HG02884 (cell line): ENCODE results near the gene NFKB1.
"Not testable (repeated sequence)": the region's sequence is repeated elsewhere in the genome, so short reads cannot be mapped to it uniquely, and the experiment has no call there.

Experiments
- ATAC-seq: cut with Tn5 transposase; IDR thresholded peaks from one replicate; pipeline ENCODE4 v1.9.1; 2021; ENCODE audit warnings: mild to moderate bottlenecking, moderate library complexity; ENCODE audit not compliant: unreplicated experiment

NFKB1 gene

GRCh38 chr4:102593147-102593546, 92.0 kb downstream of the NFKB1 start:
- no peak for ATAC-seq

- ATAC-seq, result no peak
Measured at GRCh38 chr4:102594000-102594399, 92.8 kb downstream of the NFKB1 start.

- no peak for ATAC-seq
Measured at GRCh38 chr4:102596532-102596931, 95.4 kb downstream of the NFKB1 start.

- peak; percentile 48 for ATAC-seq
Measured at GRCh38 chr4:102598086-102598761, 97.1 kb downstream of the NFKB1 start.

- peak; percentile 52 for ATAC-seq
Measured at GRCh38 chr4:102598762-102599374, 97.7 kb downstream of the NFKB1 start.

- ATAC-seq, result peak; percentile 4
Measured at GRCh38 chr4:102599455-102599854, 98.3 kb downstream of the NFKB1 start.

GRCh38 chr4:102599886-102600285, 98.7 kb downstream of the NFKB1 start:
- ATAC-seq, result no peak

- no peak for ATAC-seq
Measured at GRCh38 chr4:102600689-102601088, 99.5 kb downstream of the NFKB1 start.

GRCh38 chr4:102601586-102602227, 100.5 kb downstream of the NFKB1 start:
- no peak for ATAC-seq

GRCh38 chr4:102604222-102604940, 103.2 kb downstream of the NFKB1 start:
- ATAC-seq, result no peak

GRCh38 chr4:102606261-102606660, 105.1 kb downstream of the NFKB1 start:
- no peak for ATAC-seq

- no peak for ATAC-seq
Measured at GRCh38 chr4:102606846-102607450, 105.8 kb downstream of the NFKB1 start.

GRCh38 chr4:102608190-102608589, 107.0 kb downstream of the NFKB1 start:
- ATAC-seq, result no peak

GRCh38 chr4:102610007-102610406, 108.8 kb downstream of the NFKB1 start:
- ATAC-seq, result no peak

GRCh38 chr4:102610476-102610875, 109.3 kb downstream of the NFKB1 start:
- ATAC-seq, result no peak

GRCh38 chr4:102612210-102612609, 111.1 kb downstream of the NFKB1 start:
- no peak for ATAC-seq

- ATAC-seq, result no peak
Measured at GRCh38 chr4:102612824-102613366, 111.7 kb downstream of the NFKB1 start.

GRCh38 chr4:102614801-102615200, 113.6 kb downstream of the NFKB1 start:
- no peak for ATAC-seq

GRCh38 chr4:102616636-102617035, 115.5 kb downstream of the NFKB1 start:
- no peak for ATAC-seq

GRCh38 chr4:102619021-102619420, 117.9 kb downstream of the NFKB1 start:
- ATAC-seq, result not testable (repeated sequence)
